ENCODE measurements around the gene GDF15.

DNA sequence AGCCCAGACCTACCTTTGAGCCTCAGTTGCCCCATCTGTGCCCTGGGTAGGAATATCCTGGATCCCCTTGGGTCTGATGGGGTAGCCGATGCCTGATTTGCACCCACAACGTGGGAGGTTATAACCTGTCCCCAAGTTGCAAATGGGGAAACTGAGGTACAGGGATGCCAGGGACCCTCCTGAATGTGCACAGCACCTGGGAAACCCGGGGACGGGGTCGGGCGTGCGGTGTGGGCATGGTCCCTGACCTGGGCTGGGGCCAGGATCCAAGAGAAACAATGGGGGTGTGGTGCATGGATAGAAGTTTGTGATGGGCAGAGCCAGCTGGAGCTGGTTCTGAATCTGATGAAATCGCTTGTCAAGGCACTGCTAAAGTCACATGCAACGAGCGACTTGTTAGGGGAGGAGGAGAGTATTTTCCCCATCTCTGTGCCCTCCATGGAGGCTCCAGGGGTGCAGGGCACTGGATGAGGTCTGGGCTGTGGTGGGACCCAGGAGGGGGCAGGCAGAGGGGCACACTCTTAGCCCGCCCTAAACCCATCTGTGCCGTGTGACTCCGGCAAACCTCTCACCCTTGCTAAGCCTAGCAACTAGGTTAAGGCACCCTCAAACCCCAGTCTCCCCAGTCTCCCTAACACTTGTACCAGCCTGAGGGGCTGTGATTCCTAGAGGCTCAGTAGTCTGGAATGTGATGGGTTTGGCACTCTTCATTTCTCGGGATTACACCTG lies 749 bp downstream of the GDF15 start:
- TF ChIP-seq TARDBP (IDR thresholded peaks at IDR 0.05) (no peak), SUZ12 (IDR thresholded peaks at IDR 0.05) (no peak), SP1 (IDR thresholded peaks at IDR 0.05) (no peak)
